Body of pancreas (tissue), 4 donors: ENCODE results near the gene IFNB1.

Experiments used
- POLR2A ChIP-seq, 3 donors: fragments of 450-650 bp; IDR thresholded peaks; one replicate each; pipeline ENCODE4 v1.6.1; 2016; ENCODE audit warnings: antibody characterized with exemption in 3 of 3, mild to moderate bottlenecking in 2 of 3
- TF ChIP-seq, protein P1 (sequence below), 7 experiments: fragments of 450-650 bp in 4 of 7; fragments of 200-600 bp in 3 of 7; sonication (generic) in 3 of 7; IDR thresholded peaks; one replicate each; pipeline ENCODE4 v1.5.1; 2016 to 2019; ENCODE audit warnings: antibody characterized with exemption in 7 of 7

DNA sequence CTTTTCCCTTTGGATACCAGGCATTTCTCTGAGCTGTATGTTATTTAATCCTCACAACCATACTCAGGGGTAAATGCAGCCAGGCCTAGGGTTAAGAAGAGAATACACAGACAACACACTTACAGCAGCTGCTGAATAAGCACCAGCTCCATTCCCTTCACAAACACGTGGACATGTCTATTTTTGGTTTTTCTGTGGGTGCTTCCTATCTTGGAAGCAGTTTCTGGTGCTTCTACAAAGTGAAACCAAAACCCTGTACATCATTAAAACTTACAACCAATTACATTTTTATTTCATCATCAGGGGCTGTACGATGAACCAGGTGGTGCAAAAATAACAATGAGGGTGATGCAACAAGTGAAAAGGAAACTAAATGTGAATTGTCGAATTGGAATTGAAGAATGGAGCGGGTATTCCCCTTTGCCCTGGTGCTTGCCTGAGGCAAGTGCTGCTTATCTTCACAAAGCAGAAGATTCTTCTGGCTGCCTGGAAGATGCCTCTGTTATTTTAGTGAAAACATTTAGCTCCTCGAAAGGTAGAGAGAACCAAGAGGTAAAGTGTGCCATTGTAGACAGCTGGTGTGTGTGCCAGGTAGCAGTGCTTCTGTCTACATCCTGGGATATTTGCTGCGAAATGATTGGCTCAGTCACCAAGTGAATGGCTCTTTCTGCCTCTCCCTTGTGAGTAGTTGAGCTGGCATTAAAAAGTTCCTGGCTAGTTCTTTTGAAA is 18.6 kb upstream of the IFNB1 start:
- TF ChIP-seq, protein P1, sequence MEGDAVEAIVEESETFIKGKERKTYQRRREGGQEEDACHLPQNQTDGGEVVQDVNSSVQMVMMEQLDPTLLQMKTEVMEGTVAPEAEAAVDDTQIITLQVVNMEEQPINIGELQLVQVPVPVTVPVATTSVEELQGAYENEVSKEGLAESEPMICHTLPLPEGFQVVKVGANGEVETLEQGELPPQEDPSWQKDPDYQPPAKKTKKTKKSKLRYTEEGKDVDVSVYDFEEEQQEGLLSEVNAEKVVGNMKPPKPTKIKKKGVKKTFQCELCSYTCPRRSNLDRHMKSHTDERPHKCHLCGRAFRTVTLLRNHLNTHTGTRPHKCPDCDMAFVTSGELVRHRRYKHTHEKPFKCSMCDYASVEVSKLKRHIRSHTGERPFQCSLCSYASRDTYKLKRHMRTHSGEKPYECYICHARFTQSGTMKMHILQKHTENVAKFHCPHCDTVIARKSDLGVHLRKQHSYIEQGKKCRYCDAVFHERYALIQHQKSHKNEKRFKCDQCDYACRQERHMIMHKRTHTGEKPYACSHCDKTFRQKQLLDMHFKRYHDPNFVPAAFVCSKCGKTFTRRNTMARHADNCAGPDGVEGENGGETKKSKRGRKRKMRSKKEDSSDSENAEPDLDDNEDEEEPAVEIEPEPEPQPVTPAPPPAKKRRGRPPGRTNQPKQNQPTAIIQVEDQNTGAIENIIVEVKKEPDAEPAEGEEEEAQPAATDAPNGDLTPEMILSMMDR (IDR thresholded peaks at IDR 0.05), result no peak
- no peak for TF ChIP-seq POLR2A (IDR thresholded peaks at IDR 0.05)
